HCT116 (cell line): Measurements from ENCODE around the gene TGM6. TPM values are rescaled to one million over a fixed set of nuclear protein-coding genes. Genes with fewer than 3 reads are reported as not detected.

ENCODE experiments used
- ATAC-seq: fragments of 200-7000 bp; cut with Tn5 transposase; 2 replicates; pipeline ENCODE4 v1.9.1; 2020; ENCODE audit warnings: mild to moderate bottlenecking, moderate library complexity
- BruUV-seq: library from RNA; stranded (reverse); fragments of 400-500 nt; replicated peaks from 2 replicates; lab custom pipeline; 2021; lab: Mats Ljungman, UMichigan
- CTCF ChIA-PET: fragments of 300-600 bp; sonication (Branson Sonifier 250); formaldehyde crosslinking; loops from one replicate; lab custom pipeline; 2021; ENCODE audit warnings: antibody characterized with exemption; lab: Charles Lee
- POLR2A ChIA-PET: fragments of 300-600, 350-600 bp; sonication (Branson Sonifier 250); formaldehyde crosslinking; loops from one replicate; lab custom pipeline; 2021; ENCODE audit warnings: antibody characterized with exemption; lab: Charles Lee
- RAD21 ChIA-PET, 2 experiments: fragments of 300-600 bp; sonication (Branson Sonifier 250); formaldehyde crosslinking; loops; one replicate each; lab custom pipeline; 2023; ENCODE audit warnings: low total read pairs in 2 of 2; ENCODE audit not compliant: uncharacterized antibody in 2 of 2, unreplicated experiment in 2 of 2, low non-redundant PET in 1 of 2; lab: Charles Lee
- DNase-seq: peaks from one replicate; pipeline ENCODE4 v3.0.0-alpha.2; 2010; ENCODE audit warnings: low read depth, low spot score
- H2AFZ ChIP-seq: fragments of 200-600 bp; shearing (Covaris generic), sonication (generic); 2 replicates; pipeline ENCODE4 v1.6.1; 2017; ENCODE audit warnings: low read depth, mixed run types, mixed read lengths, antibody characterized with exemption, low read length; ENCODE audit not compliant: poor library complexity, severe bottlenecking
- H3K27ac ChIP-seq: 2 replicates; pipeline ENCODE4 v1.5.1; 2012; ENCODE audit warnings: low read depth, low read length
- H3K27me3 ChIP-seq: fragments of 200-600 bp; sonication (generic); 2 replicates; pipeline ENCODE4 v1.6.1; 2016; ENCODE audit warnings: mixed run types, low read length, mixed read lengths; ENCODE audit not compliant: insufficient read depth
- H3K36me3 ChIP-seq, 2 experiments: fragments of 200-500 bp in 1 of 2; fragments of 200-600 bp in 1 of 2; sonication (Bioruptor generic) in 1 of 2; sonication (generic) in 1 of 2; 2 replicates each; pipeline versions ENCODE4 v1.5.1 to v1.6.1; 2014 to 2016; ENCODE audit warnings: low read length in 2 of 2, inconsistent platforms in 1 of 2, mixed read lengths in 1 of 2, mixed run types in 1 of 2; ENCODE audit not compliant: insufficient read depth in 2 of 2, control insufficient read depth in 1 of 2
- H3K4me1 ChIP-seq, 2 experiments: fragments of 200-600 bp in 1 of 2; sonication (generic) in 1 of 2; 2 replicates each; pipeline versions ENCODE4 v1.5.1 to v1.6.1; 2012 to 2017; ENCODE audit warnings: low read length in 2 of 2, inconsistent platforms in 1 of 2, mild to moderate bottlenecking in 1 of 2, mixed read lengths in 1 of 2, mixed run types in 1 of 2, moderate library complexity in 1 of 2; ENCODE audit not compliant: insufficient read depth in 2 of 2, control insufficient read depth in 1 of 2
- H3K4me2 ChIP-seq: fragments of 200-600 bp; sonication (generic); 2 replicates; pipeline ENCODE4 v1.6.1; 2017; ENCODE audit warnings: mixed run types, low read length, mixed read lengths
- H3K4me3 ChIP-seq, 2 experiments: fragments of 200-600 bp in 1 of 2; sonication (generic) in 1 of 2; replicated peaks in 1 of 2; 2 replicates each; pipeline ENCODE4 v1.5.1; 2011 to 2016; ENCODE audit warnings: low read length in 2 of 2, control low read depth in 1 of 2, low read depth in 1 of 2, mild to moderate bottlenecking in 1 of 2, mixed read lengths in 1 of 2, mixed run types in 1 of 2
- H3K79me2 ChIP-seq: fragments of 200-600 bp; sonication (generic); 2 replicates; pipeline ENCODE4 v1.6.1; 2017; ENCODE audit warnings: mild to moderate bottlenecking, mixed run types, low read length, moderate library complexity, mixed read lengths; ENCODE audit not compliant: insufficient read depth
- H3K9ac ChIP-seq: fragments of 200-600 bp; sonication (generic); 2 replicates; pipeline ENCODE4 v1.6.1; 2016; ENCODE audit warnings: low read length, mixed read lengths
- H3K9me2 ChIP-seq: fragments of 200-600 bp; sonication (generic), shearing (Covaris generic); 2 replicates; pipeline ENCODE4 v1.6.1; 2017; ENCODE audit warnings: mixed run types, mild to moderate bottlenecking, moderate library complexity; ENCODE audit not compliant: insufficient read depth
- H3K9me3 ChIP-seq, 2 experiments: fragments of 200-500 bp in 1 of 2; fragments of 200-600 bp in 1 of 2; sonication (Bioruptor generic) in 1 of 2; sonication (generic) in 1 of 2; 2 replicates each; pipeline ENCODE4 v1.6.1; 2014 to 2017; ENCODE audit warnings: low read length in 2 of 2, mixed read lengths in 2 of 2, inconsistent platforms in 1 of 2, low read depth in 1 of 2, mild to moderate bottlenecking in 1 of 2, mixed run types in 1 of 2, moderate library complexity in 1 of 2; ENCODE audit not compliant: control insufficient read depth in 1 of 2, insufficient read depth in 1 of 2
- H4K20me1 ChIP-seq: fragments of 200-600 bp; sonication (generic), shearing (Covaris generic); 2 replicates; pipeline ENCODE4 v1.6.1; 2017; ENCODE audit warnings: mixed run types, mild to moderate bottlenecking, moderate library complexity; ENCODE audit not compliant: insufficient read depth
- ELF1 ChIP-seq: IDR thresholded peaks from 2 replicates; pipeline ENCODE4 v1.6.1; 2012; ENCODE audit warnings: low read depth, borderline replicate concordance
- FOSL1 ChIP-seq: IDR thresholded peaks from 2 replicates; pipeline ENCODE4 v1.6.1; 2012; ENCODE audit warnings: low read depth
- POLR2AphosphoS5 ChIP-seq: IDR thresholded peaks from 2 replicates; pipeline ENCODE4 v1.6.1; 2011; ENCODE audit warnings: mild to moderate bottlenecking, low read depth, low read length, moderate library complexity
- SRF ChIP-seq: IDR thresholded peaks from 2 replicates; pipeline ENCODE4 v1.6.1; 2012; ENCODE audit warnings: low read depth
- YY1 ChIP-seq: IDR thresholded peaks from 2 replicates; pipeline ENCODE4 v1.6.1; 2011; ENCODE audit warnings: low read length, low read depth, moderate library complexity, mild to moderate bottlenecking; ENCODE audit not compliant: insufficient replicate concordance; ENCODE audit errors: extremely low read depth
- ZBTB33 ChIP-seq: IDR thresholded peaks from 2 replicates; pipeline ENCODE4 v1.6.1; 2011; ENCODE audit warnings: mild to moderate bottlenecking, low read length, moderate library complexity; ENCODE audit not compliant: insufficient replicate concordance; ENCODE audit errors: extremely low read depth
- ZFX ChIP-seq: fragments of 450-650 bp; IDR thresholded peaks from 2 replicates; pipeline ENCODE4 v1.6.1; 2017
- intact Hi-C: fragments of 100-400 bp; cut with micrococcal nuclease; formaldehyde crosslinking; loops from 2 replicates; pipeline ENCODE4 v1.10.0; 2022
- total RNA-seq: library from RNA; stranded (reverse); gene quantifications from one replicate; pipeline ENCODE4 v1.2.1, GENCODE V29; 2021; ENCODE audit not compliant: unreplicated experiment
- TF ChIP-seq, protein P1 (sequence below), 3 experiments: fragments of 200-600 bp in 1 of 3; sonication (generic) in 1 of 3; IDR thresholded peaks in 2 of 3; conservative IDR thresholded peaks in 1 of 3; 2 replicates each; pipeline ENCODE4 v1.5.1; 2012 to 2017; ENCODE audit warnings: low read depth in 2 of 3, low read length in 2 of 3, antibody characterized with exemption in 1 of 3, borderline replicate concordance in 1 of 3, control low read depth in 1 of 3, mild to moderate bottlenecking in 1 of 3, mixed read lengths in 1 of 3, mixed run types in 1 of 3, moderate library complexity in 1 of 3; ENCODE audit not compliant: insufficient read depth in 1 of 3
- TF ChIP-seq, protein P2 (sequence below): IDR thresholded peaks from 2 replicates; pipeline ENCODE4 v1.6.1; 2012; ENCODE audit warnings: low read depth

TGM6 gene
- total RNA-seq, 1 experiment from 2014 or later, result not detected

DNA sequence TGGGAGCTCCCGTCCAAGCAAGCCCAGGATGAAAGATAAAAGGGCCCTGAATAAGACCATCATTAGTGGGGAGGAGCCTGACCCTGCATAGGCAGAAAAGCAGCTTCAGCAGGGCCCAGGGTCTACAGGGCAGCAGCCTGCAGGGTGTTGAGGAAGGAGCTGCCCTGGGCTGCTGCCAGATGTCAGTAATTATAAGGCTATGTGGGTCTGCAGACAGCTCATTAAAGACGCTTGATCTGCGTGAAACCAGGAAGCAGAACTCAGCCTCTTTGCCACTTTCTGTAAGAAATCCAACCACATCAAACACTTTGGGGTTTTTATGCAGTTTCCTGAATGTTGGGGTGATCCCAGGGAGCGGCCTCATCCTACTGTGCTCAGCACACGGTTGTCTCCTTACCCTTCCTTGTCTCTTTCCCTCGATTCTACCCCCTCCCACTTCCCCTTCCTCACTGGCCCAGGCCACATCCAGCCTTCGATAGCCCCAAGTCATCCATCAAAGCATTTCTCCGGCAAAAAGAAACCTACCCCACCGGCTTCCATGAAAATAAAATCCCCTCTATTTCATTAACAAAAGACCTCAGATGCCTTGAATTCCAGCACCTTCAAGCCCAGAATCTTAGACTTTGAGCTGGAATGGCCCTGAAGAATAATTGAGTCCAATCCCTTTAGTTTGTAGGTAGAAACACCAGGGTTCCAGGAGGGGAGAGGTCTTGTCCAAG is 1.0 kb upstream of the TGM6 start:
- no peaks in the 10 kb centered on the region for H3K4me1 ChIP-seq
- no peak overlapping the region for H3K4me3 ChIP-seq
- H3K9me2 ChIP-seq, result no peaks in the 10 kb centered on the region
- no TSS peak for BruUV-seq
- no peak overlapping the region for H3K9ac ChIP-seq
- H2AFZ ChIP-seq, result no peak overlapping the region
- no peaks in the 10 kb centered on the region for H3K27me3 ChIP-seq
- H3K79me2 ChIP-seq, result no peaks in the 10 kb centered on the region
- ChIA-PET RAD21 (no interaction called here), POLR2A (no interaction called here), CTCF (interaction anchor here (0.6 kb wide), 1 partner anchor 580 kb away, joined by 3 read pairs; no protein-coding TSS in a partner anchor)
- H3K9me3 ChIP-seq, result no peaks in the 10 kb centered on the region
- TF ChIP-seq SRF (no peak), ZBTB33 (no peak), POLR2AphosphoS5 (no peak), ELF1 (no peak), FOSL1 (no peak), YY1 (no peak), ZFX (no peak)
- TF ChIP-seq, protein P1, sequence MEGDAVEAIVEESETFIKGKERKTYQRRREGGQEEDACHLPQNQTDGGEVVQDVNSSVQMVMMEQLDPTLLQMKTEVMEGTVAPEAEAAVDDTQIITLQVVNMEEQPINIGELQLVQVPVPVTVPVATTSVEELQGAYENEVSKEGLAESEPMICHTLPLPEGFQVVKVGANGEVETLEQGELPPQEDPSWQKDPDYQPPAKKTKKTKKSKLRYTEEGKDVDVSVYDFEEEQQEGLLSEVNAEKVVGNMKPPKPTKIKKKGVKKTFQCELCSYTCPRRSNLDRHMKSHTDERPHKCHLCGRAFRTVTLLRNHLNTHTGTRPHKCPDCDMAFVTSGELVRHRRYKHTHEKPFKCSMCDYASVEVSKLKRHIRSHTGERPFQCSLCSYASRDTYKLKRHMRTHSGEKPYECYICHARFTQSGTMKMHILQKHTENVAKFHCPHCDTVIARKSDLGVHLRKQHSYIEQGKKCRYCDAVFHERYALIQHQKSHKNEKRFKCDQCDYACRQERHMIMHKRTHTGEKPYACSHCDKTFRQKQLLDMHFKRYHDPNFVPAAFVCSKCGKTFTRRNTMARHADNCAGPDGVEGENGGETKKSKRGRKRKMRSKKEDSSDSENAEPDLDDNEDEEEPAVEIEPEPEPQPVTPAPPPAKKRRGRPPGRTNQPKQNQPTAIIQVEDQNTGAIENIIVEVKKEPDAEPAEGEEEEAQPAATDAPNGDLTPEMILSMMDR (IDR thresholded peaks at IDR 0.05 in 2 of 3, conservative IDR thresholded peaks at IDR 0.05 in 1 of 3; ENCODE audit: borderline replicate concordance in 1 of 3, insufficient read depth in 1 of 3, low read depth in 2 of 3, low read length in 2 of 3), result no peak
- TF ChIP-seq, protein P2, sequence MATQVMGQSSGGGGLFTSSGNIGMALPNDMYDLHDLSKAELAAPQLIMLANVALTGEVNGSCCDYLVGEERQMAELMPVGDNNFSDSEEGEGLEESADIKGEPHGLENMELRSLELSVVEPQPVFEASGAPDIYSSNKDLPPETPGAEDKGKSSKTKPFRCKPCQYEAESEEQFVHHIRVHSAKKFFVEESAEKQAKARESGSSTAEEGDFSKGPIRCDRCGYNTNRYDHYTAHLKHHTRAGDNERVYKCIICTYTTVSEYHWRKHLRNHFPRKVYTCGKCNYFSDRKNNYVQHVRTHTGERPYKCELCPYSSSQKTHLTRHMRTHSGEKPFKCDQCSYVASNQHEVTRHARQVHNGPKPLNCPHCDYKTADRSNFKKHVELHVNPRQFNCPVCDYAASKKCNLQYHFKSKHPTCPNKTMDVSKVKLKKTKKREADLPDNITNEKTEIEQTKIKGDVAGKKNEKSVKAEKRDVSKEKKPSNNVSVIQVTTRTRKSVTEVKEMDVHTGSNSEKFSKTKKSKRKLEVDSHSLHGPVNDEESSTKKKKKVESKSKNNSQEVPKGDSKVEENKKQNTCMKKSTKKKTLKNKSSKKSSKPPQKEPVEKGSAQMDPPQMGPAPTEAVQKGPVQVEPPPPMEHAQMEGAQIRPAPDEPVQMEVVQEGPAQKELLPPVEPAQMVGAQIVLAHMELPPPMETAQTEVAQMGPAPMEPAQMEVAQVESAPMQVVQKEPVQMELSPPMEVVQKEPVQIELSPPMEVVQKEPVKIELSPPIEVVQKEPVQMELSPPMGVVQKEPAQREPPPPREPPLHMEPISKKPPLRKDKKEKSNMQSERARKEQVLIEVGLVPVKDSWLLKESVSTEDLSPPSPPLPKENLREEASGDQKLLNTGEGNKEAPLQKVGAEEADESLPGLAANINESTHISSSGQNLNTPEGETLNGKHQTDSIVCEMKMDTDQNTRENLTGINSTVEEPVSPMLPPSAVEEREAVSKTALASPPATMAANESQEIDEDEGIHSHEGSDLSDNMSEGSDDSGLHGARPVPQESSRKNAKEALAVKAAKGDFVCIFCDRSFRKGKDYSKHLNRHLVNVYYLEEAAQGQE, result no peak
- DNase-seq, result no peak
- H4K20me1 ChIP-seq, result no peaks in the 10 kb centered on the region; the same call in 1 of the 2 replicates
- no peaks in the 10 kb centered on the region for H3K36me3 ChIP-seq
- no peak overlapping the region for H3K4me2 ChIP-seq
- intact Hi-C loops, result no loop called here
- H3K27ac ChIP-seq, result no peak overlapping the region
- ATAC-seq, result no peak
